B cell (primary cell): ENCODE results near the gene HSBP1. TPM values are rescaled to one million over a fixed set of nuclear protein-coding genes. Genes with fewer than 3 reads are reported as not detected.

Source experiments
- ATAC-seq: fragments of 200-7000 bp; cut with Tn5 transposase; one replicate; pipeline ENCODE4 v1.10.0; 2021; ENCODE audit warnings: low read depth, mild to moderate bottlenecking, moderate number of reproducible peaks, moderate library complexity
- CTCF ChIA-PET: fragments of 350-600 bp; sonication (Branson Sonifier 250); formaldehyde crosslinking; loops from one replicate; lab custom pipeline; 2021; ENCODE audit warnings: antibody characterized with exemption, inconsistent platforms; lab: Charles Lee
- POLR2A ChIA-PET: fragments of 350-600 bp; sonication (Branson Sonifier 250); formaldehyde crosslinking; loops from one replicate; lab custom pipeline; 2021; ENCODE audit warnings: antibody characterized with exemption; lab: Charles Lee
- DNase-seq: peaks from one replicate; pipeline ENCODE4 v3.0.0; 2013
- H2AFZ ChIP-seq: 2 replicates; pipeline ENCODE4 v1.6.1; 2012; ENCODE audit warnings: mild to moderate bottlenecking, low read depth, low read length; ENCODE audit not compliant: insufficient read depth, poor library complexity, severe bottlenecking
- H3K27ac ChIP-seq, 2 donors: 1 replicate in 1 of 2; 2 replicates in 1 of 2; pipeline ENCODE4 v1.5.1; 2012 to 2013; ENCODE audit warnings: low read length in 2 of 2, mild to moderate bottlenecking in 2 of 2, moderate library complexity in 1 of 2
- H3K27me3 ChIP-seq, 4 experiments: fragments of 200-600 bp in 1 of 4; sonication (generic) in 1 of 4; replicated peaks in 1 of 4; 1 replicate in 2 of 4; 2 replicates in 2 of 4; pipeline versions ENCODE4 v1.6.1 to v1.7.0; 2013 to 2016; ENCODE audit warnings: low read length in 3 of 4, mild to moderate bottlenecking in 2 of 4, mixed read lengths in 1 of 4, moderate library complexity in 1 of 4; ENCODE audit not compliant: insufficient read depth in 4 of 4, control insufficient read depth in 3 of 4; ENCODE audit errors: control extremely low read depth in 1 of 4
- H3K36me3 ChIP-seq, 2 experiments: replicated peaks in 1 of 2; 1 replicate in 1 of 2; 2 replicates in 1 of 2; pipeline versions ENCODE4 v1.6.1 to v1.7.1; 2013; ENCODE audit warnings: low read length in 1 of 2; ENCODE audit not compliant: insufficient read depth in 2 of 2, control insufficient read depth in 1 of 2; ENCODE audit errors: control extremely low read depth in 1 of 2, extremely low read depth in 1 of 2
- H3K4me1 ChIP-seq, 2 donors: fragments of 200-600 bp in 1 of 2; sonication (generic) in 1 of 2; 1 replicate in 1 of 2; 2 replicates in 1 of 2; pipeline versions ENCODE4 v1.5.1 to v1.6.1; 2013 to 2017; ENCODE audit warnings: low read length in 2 of 2; ENCODE audit not compliant: control insufficient read depth in 2 of 2, insufficient read depth in 2 of 2
- H3K4me2 ChIP-seq: replicated peaks from 2 replicates; pipeline ENCODE3; 2012; ENCODE audit warnings: mild to moderate bottlenecking, low read depth, low read length; ENCODE audit not compliant: poor library complexity, severe bottlenecking
- H3K4me3 ChIP-seq, 5 experiments: fragments of 200-600 bp in 1 of 5; sonication (generic) in 1 of 5; 1 replicate in 3 of 5; 2 replicates in 2 of 5; pipeline versions ENCODE4 v1.5.1 to v1.7.0; 2011 to 2016; ENCODE audit warnings: low read length in 4 of 5, mild to moderate bottlenecking in 4 of 5, low read depth in 2 of 5, control low read depth in 1 of 5, moderate library complexity in 1 of 5; ENCODE audit not compliant: insufficient read depth in 1 of 5; ENCODE audit errors: control extremely low read depth in 1 of 5, extremely low read depth in 1 of 5
- H3K79me2 ChIP-seq: fragments of 200-600 bp; sonication (generic); one replicate; pipeline ENCODE4 v1.6.0; 2016; ENCODE audit warnings: low read length; ENCODE audit not compliant: control insufficient read depth, insufficient read depth
- H3K9ac ChIP-seq: fragments of 200-600 bp; sonication (generic); 2 replicates; pipeline ENCODE4 v1.6.1; 2017; ENCODE audit warnings: mild to moderate bottlenecking, low read length, moderate library complexity
- H3K9me3 ChIP-seq, 3 donors: one replicate each; pipeline versions ENCODE4 v1.6.1 to v1.7.1; 2013; ENCODE audit warnings: low read length in 2 of 3; ENCODE audit not compliant: control insufficient read depth in 2 of 3, insufficient read depth in 1 of 3; ENCODE audit errors: control extremely low read depth in 1 of 3
- H4K20me1 ChIP-seq: 2 replicates; pipeline ENCODE4 v1.6.0; 2012; ENCODE audit warnings: mild to moderate bottlenecking, low read length; ENCODE audit not compliant: insufficient read depth, control insufficient read depth, poor library complexity, severe bottlenecking
- H3K27ac Mint-ChIP-seq: one replicate; pipeline ENCODE4 v1.8.0; 2021; ENCODE audit warnings: mixed read lengths
- H3K27me3 Mint-ChIP-seq: one replicate; pipeline ENCODE4 v1.8.0; 2021; ENCODE audit warnings: mixed read lengths
- H3K4me1 Mint-ChIP-seq: one replicate; pipeline ENCODE4 v1.8.0; 2021; ENCODE audit warnings: mixed read lengths
- H3K4me3 Mint-ChIP-seq: one replicate; pipeline ENCODE4 v1.8.0; 2021; ENCODE audit warnings: mixed read lengths
- H3K9me3 Mint-ChIP-seq: one replicate; pipeline ENCODE4 v1.8.0; 2022; ENCODE audit warnings: mixed read lengths; ENCODE audit not compliant: insufficient read depth
- EZH2 ChIP-seq: IDR thresholded peaks from 2 replicates; pipeline ENCODE4 v1.6.1; 2012; ENCODE audit warnings: borderline replicate concordance, low read depth, mild to moderate bottlenecking, moderate library complexity, low read length; ENCODE audit not compliant: insufficient read depth, poor library complexity, severe bottlenecking
- WGBS: methylation state at CpG from one replicate; pipeline ENCODE4 v1.1.5; 2013; ENCODE audit warnings: missing lambda C conversion rate; ENCODE audit not compliant: insufficient coverage; 5-methylcytosine and 5-hydroxymethylcytosine counted together
- intact Hi-C: fragments of 100-400 bp; cut with micrococcal nuclease; formaldehyde crosslinking; loops from one replicate; pipeline ENCODE4 v1.10.0; 2022
- polyA plus RNA-seq: library from polyadenylated mRNA; depleted of rRNA; stranded (reverse); fragments of >200 nt; gene quantifications from 2 replicates; pipeline ENCODE4 v1.2.3, GENCODE V29; 2012
- total RNA-seq, 2 donors: library from RNA; stranded (reverse); fragments of 120-200 nt in 1 of 2; gene quantifications; 1 replicate in 1 of 2; 2 replicates in 1 of 2; pipeline versions ENCODE4 v1.2.3 to v1.2.4, GENCODE V29; 2013 to 2022
- TF ChIP-seq, protein P1 (sequence below): fragments of 200-600 bp; IDR thresholded peaks from one replicate; pipeline ENCODE4 v1.8.0; 2022; ENCODE audit warnings: antibody characterized with exemption, mild to moderate bottlenecking

HSBP1 gene
- total and polyA plus RNA-seq, 2 donors (not counting 1 experiment from before 2014, with no cell fraction given), result 4.8 to 39.6 TPM

DNA sequence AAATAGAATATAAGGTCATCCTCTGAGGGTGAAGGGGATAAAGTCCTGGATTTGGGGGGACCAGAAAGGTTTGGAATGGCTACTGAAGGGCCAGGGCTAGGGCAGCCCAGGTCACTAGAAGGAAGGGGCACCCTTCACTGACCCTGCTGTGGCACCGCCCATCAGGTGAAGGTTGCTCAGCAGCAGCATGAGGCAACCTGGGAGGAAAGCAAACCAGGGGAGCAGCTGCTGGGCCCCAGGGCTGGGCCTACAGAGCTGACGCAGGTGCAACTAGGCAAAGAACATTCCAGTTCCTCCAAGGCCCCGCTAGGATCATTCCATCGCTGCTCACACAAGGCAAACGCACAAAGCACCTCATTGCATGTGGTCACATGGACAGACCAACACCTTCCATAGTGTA is 3.4 kb upstream of the HSBP1 start:
- Mint-ChIP-seq H3K4me1 (peaks cover 61% of the 10 kb centered on the region), H3K4me3 (peak overlapping the region; percentile 46), H3K27ac (peak overlapping the region; percentile 62), H3K9me3 (peaks cover 2% of the 10 kb centered on the region), H3K27me3 (no peaks in the 10 kb centered on the region)
- Histone ChIP-seq H3K9me3 (peaks cover 0 to 11% (median 0%) of the 10 kb centered on the region in 3 donors), H3K79me2 (peaks cover 45% of the 10 kb centered on the region), H3K9ac (no peak overlapping the region), H3K36me3 (no peaks in the 10 kb centered on the region), H2AFZ (no peak overlapping the region), H3K4me2 (peak overlapping the region; percentile 70), H3K4me1 (peaks cover 44 to 57% of the 10 kb centered on the region in 2 donors), H4K20me1 (peaks cover 13% of the 10 kb centered on the region), H3K27ac (peak overlapping the region in 1 of 2 donors; percentile 91), H3K27me3 (no peaks in the 10 kb centered on the region), H3K4me3 (no peak overlapping the region)
- DNase-seq (no peak), ATAC-seq (no peak)
- TF ChIP-seq EZH2, result no peak
- TF ChIP-seq, protein P1, sequence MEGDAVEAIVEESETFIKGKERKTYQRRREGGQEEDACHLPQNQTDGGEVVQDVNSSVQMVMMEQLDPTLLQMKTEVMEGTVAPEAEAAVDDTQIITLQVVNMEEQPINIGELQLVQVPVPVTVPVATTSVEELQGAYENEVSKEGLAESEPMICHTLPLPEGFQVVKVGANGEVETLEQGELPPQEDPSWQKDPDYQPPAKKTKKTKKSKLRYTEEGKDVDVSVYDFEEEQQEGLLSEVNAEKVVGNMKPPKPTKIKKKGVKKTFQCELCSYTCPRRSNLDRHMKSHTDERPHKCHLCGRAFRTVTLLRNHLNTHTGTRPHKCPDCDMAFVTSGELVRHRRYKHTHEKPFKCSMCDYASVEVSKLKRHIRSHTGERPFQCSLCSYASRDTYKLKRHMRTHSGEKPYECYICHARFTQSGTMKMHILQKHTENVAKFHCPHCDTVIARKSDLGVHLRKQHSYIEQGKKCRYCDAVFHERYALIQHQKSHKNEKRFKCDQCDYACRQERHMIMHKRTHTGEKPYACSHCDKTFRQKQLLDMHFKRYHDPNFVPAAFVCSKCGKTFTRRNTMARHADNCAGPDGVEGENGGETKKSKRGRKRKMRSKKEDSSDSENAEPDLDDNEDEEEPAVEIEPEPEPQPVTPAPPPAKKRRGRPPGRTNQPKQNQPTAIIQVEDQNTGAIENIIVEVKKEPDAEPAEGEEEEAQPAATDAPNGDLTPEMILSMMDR, result no peak
- 100% methylated on average over 2 of the region's 5 CpGs for WGBS
- POLR2A ChIA-PET, result interaction anchor here (0.6 kb wide), 1 partner anchor 38 kb away, joined by 4 read pairs; no protein-coding TSS in a partner anchor
- intact Hi-C loops, result loop anchor here (10.0 kb wide), 1 partner anchor 60 kb away; no protein-coding TSS in a partner anchor
- CTCF ChIA-PET, result no interaction called here

DNA sequence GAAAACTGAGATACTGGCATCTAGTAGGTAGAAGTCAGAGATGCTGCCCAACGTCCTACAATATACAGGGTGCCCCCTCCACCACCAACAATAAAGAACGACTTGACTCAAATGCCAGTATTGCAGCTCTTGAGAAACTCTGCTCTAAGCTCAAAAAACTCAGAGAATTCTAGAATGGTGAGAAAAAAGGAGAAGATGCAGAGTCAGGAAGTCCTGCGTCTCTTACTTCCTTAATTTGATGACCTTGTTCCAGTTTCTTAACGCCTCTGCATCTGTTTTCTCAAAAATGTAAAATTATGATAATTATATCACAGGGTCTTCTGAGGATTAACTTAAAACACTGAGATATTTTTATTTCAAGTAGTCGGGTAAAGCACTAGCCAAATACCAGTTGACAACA is 1.7 kb upstream of the HSBP1 start:
- Mint-ChIP-seq H3K27me3 (no peaks in the 10 kb centered on the region), H3K4me3 (peak overlapping the region; percentile 89), H3K27ac (peak overlapping the region; percentile 98), H3K9me3 (peaks cover 2% of the 10 kb centered on the region), H3K4me1 (peaks cover 68% of the 10 kb centered on the region)
- H4K20me1 ChIP-seq, result peaks cover 14% of the 10 kb centered on the region
- ATAC-seq (peak; percentile 19), DNase-seq (peak; percentile 74)
- peak overlapping the region; percentile 55 for H2AFZ ChIP-seq
- peaks cover 53 to 57% of the 10 kb centered on the region in 2 donors for H3K4me1 ChIP-seq
- H3K27ac ChIP-seq, result peak overlapping the region; percentile 78 to 91
- H3K9me3 ChIP-seq, result peaks cover 0 to 11% (median 0%) of the 10 kb centered on the region in 3 donors
- ChIA-PET CTCF (no interaction called here), POLR2A (interaction anchor here (1.1 kb wide), 1 partner anchor 37 kb away, joined by 3 read pairs; no protein-coding TSS in a partner anchor)
- H3K4me3 ChIP-seq, result peak overlapping the region in 4 of 5 experiments; percentile 37 to 59 (median 50)
- WGBS, result no CpG with 5 or more reads among the region's 5 CpGs
- H3K9ac ChIP-seq, result peak overlapping the region; percentile 60
- no peak for TF ChIP-seq EZH2
- TF ChIP-seq, protein P1, result no peak
- H3K36me3 ChIP-seq, result peaks cover 0 to 5% of the 10 kb centered on the region in 2 experiments
- peaks cover 62% of the 10 kb centered on the region for H3K79me2 ChIP-seq
- intact Hi-C loops, result loop anchor here (2.0 to 10.0 kb wide), 6 partner anchors 21 to 1221 kb away; partner anchors contain the start of genes KIAA0513, MEAK7 and TAF1C
- peak overlapping the region; percentile 70 for H3K4me2 ChIP-seq
- H3K27me3 ChIP-seq, result no peaks in the 10 kb centered on the region
